H1 (cell line): Measurements from ENCODE around the gene THADA. TPM values are rescaled to one million over a fixed set of nuclear protein-coding genes. Genes with fewer than 3 reads are reported as not detected.

Experiments
- CTCF ChIA-PET: fragments of 300-600 bp; sonication (Branson Sonifier 250); formaldehyde crosslinking; loops from one replicate; lab custom pipeline; 2021; ENCODE audit not compliant: partially characterized antibody; lab: Charles Lee
- POLR2A ChIA-PET: fragments of 300-600 bp; sonication (Branson Sonifier 250); formaldehyde crosslinking; loops from one replicate; lab custom pipeline; 2021; ENCODE audit warnings: inconsistent platforms; ENCODE audit not compliant: partially characterized antibody; lab: Charles Lee
- DNase-seq, 2 experiments: peaks; one replicate each; pipeline versions ENCODE4 v3.0.0 to v3.0.0-alpha.2; 2010 to 2022; ENCODE audit warnings: low spot score in 2 of 2, low read depth in 1 of 2, mixed read lengths in 1 of 2
- FAIRE-seq: peaks from 2 replicates; lab custom pipeline; 2011; peaks lifted over from hg19 to GRCh38; lab: Jason Lieb, UNC
- H2AFZ ChIP-seq: 2 replicates; pipeline ENCODE4 v1.8.1; 2012; ENCODE audit warnings: low read length, inconsistent platforms
- H2AK5ac ChIP-seq: 2 replicates; pipeline ENCODE4 v1.6.1; 2013; ENCODE audit warnings: low read depth, low read length
- H2BK120ac ChIP-seq: replicated peaks from 2 replicates; pipeline ENCODE3; 2013; ENCODE audit warnings: low read depth, low read length, inconsistent platforms
- H2BK12ac ChIP-seq: 2 replicates; pipeline ENCODE4 v1.6.1; 2013; ENCODE audit warnings: low read depth, low read length
- H2BK15ac ChIP-seq: 2 replicates; pipeline ENCODE4 v1.6.1; 2013; ENCODE audit warnings: low read length
- H2BK20ac ChIP-seq: 2 replicates; pipeline ENCODE4 v1.6.1; 2013; ENCODE audit warnings: low read length
- H2BK5ac ChIP-seq: 2 replicates; pipeline ENCODE4 v1.6.1; 2013; ENCODE audit warnings: low read depth, low read length
- H3K14ac ChIP-seq: 2 replicates; pipeline ENCODE4 v1.6.1; 2013; ENCODE audit warnings: inconsistent platforms; ENCODE audit not compliant: insufficient read length
- H3K18ac ChIP-seq: 2 replicates; pipeline ENCODE4 v1.6.1; 2013; ENCODE audit warnings: low read length; ENCODE audit errors: extremely low read depth
- H3K23ac ChIP-seq: 2 replicates; pipeline ENCODE4 v1.6.1; 2013; ENCODE audit warnings: inconsistent platforms; ENCODE audit not compliant: insufficient read length
- H3K23me2 ChIP-seq: 2 replicates; pipeline ENCODE4 v1.6.1; 2013; ENCODE audit warnings: low read depth, low read length
- H3K27ac ChIP-seq: 2 replicates; pipeline ENCODE4 v1.6.1; 2011; ENCODE audit warnings: low read depth, low read length, inconsistent platforms
- H3K27me3 ChIP-seq, 4 experiments: replicated peaks in 1 of 4; 1 replicate in 1 of 4; 2 replicates in 3 of 4; pipeline versions ENCODE4 v1.6.1 to v1.8.1; 2011 to 2013; ENCODE audit warnings: low read length in 3 of 4, mild to moderate bottlenecking in 3 of 4, inconsistent platforms in 2 of 4, mixed read lengths in 2 of 4, moderate library complexity in 1 of 4; ENCODE audit not compliant: control insufficient read depth in 3 of 4, insufficient read depth in 3 of 4; ENCODE audit errors: extremely low read depth in 1 of 4
- H3K36me3 ChIP-seq, 4 experiments: 2 replicates each; pipeline versions ENCODE4 v1.6.1 to v1.8.1; 2011 to 2013; ENCODE audit warnings: mild to moderate bottlenecking in 4 of 4, low read length in 3 of 4, moderate library complexity in 2 of 4, control low read depth in 1 of 4, inconsistent platforms in 1 of 4; ENCODE audit not compliant: insufficient read depth in 4 of 4, control insufficient read depth in 2 of 4
- H3K4ac ChIP-seq: replicated peaks from 2 replicates; pipeline ENCODE3; 2013; ENCODE audit warnings: low read length, low read depth, mixed read lengths, inconsistent platforms; ENCODE audit not compliant: insufficient read length
- H3K4me1 ChIP-seq, 4 experiments: replicated peaks in 1 of 4; 1 replicate in 1 of 4; 2 replicates in 3 of 4; pipeline versions ENCODE4 v1.6.1 to v1.8.1; 2011 to 2013; ENCODE audit warnings: low read length in 3 of 4, inconsistent platforms in 2 of 4, mixed read lengths in 1 of 4; ENCODE audit not compliant: insufficient read depth in 4 of 4, control insufficient read depth in 3 of 4
- H3K4me2 ChIP-seq, 2 experiments: 2 replicates each; pipeline versions ENCODE4 v1.6.1 to v1.8.1; 2011 to 2013; ENCODE audit warnings: low read depth in 2 of 2, low read length in 2 of 2, control low read depth in 1 of 2, inconsistent platforms in 1 of 2, mild to moderate bottlenecking in 1 of 2; ENCODE audit not compliant: insufficient read depth in 1 of 2
- H3K4me3 ChIP-seq, 4 experiments: fragments of 200-600, 300-600 bp in 1 of 4; sonication (generic), shearing (Covaris generic), sonication (Bioruptor Twin) in 1 of 4; 2 replicates each; pipeline versions ENCODE4 v1.5.1 to v1.8.1; 2011 to 2016; ENCODE audit warnings: low read length in 4 of 4, low read depth in 3 of 4, control low read depth in 2 of 4, inconsistent platforms in 2 of 4, mild to moderate bottlenecking in 2 of 4, mixed read lengths in 1 of 4, moderate library complexity in 1 of 4; ENCODE audit not compliant: insufficient read depth in 2 of 4; ENCODE audit errors: extremely low read depth in 1 of 4
- H3K56ac ChIP-seq: replicated peaks from 2 replicates; pipeline ENCODE3; 2013; ENCODE audit warnings: low read depth, mild to moderate bottlenecking, mixed read lengths, low read length, inconsistent platforms; ENCODE audit not compliant: insufficient read length
- H3K79me1 ChIP-seq: 2 replicates; pipeline ENCODE4 v1.6.1; 2013; ENCODE audit warnings: low read depth, low read length, control low read depth
- H3K79me2 ChIP-seq, 2 experiments: 2 replicates each; pipeline versions ENCODE4 v1.6.1 to v1.8.1; 2012 to 2013; ENCODE audit warnings: low read length in 2 of 2, mild to moderate bottlenecking in 2 of 2, inconsistent platforms in 1 of 2; ENCODE audit not compliant: insufficient read depth in 2 of 2, control insufficient read depth in 1 of 2
- H3K9ac ChIP-seq, 4 experiments: replicated peaks in 1 of 4; 1 replicate in 1 of 4; 2 replicates in 3 of 4; pipeline versions ENCODE4 v1.6.1 to v1.8.1; 2011 to 2013; ENCODE audit warnings: low read depth in 3 of 4, low read length in 3 of 4, control low read depth in 2 of 4, mild to moderate bottlenecking in 2 of 4, moderate library complexity in 2 of 4, inconsistent platforms in 1 of 4; ENCODE audit errors: extremely low read depth in 1 of 4
- H3K9me3 ChIP-seq, 2 experiments: 2 replicates each; pipeline versions ENCODE4 v1.6.1 to v1.8.1; 2012 to 2013; ENCODE audit warnings: mild to moderate bottlenecking in 2 of 2, moderate library complexity in 2 of 2, control low read depth in 1 of 2, inconsistent platforms in 1 of 2, low read depth in 1 of 2, low read length in 1 of 2, mixed read lengths in 1 of 2; ENCODE audit not compliant: insufficient read depth in 2 of 2
- H4K20me1 ChIP-seq, 2 experiments: replicated peaks in 1 of 2; 2 replicates each; pipeline versions ENCODE3 to v1.8.1; 2011 to 2013; ENCODE audit warnings: inconsistent platforms in 2 of 2, low read length in 2 of 2, mild to moderate bottlenecking in 1 of 2; ENCODE audit not compliant: insufficient read depth in 2 of 2, control insufficient read depth in 1 of 2
- H4K5ac ChIP-seq: 2 replicates; pipeline ENCODE4 v1.6.1; 2013; ENCODE audit warnings: low read length, low read depth, mixed read lengths, inconsistent platforms; ENCODE audit not compliant: insufficient read length
- H4K8ac ChIP-seq: 2 replicates; pipeline ENCODE4 v1.8.0; 2013; ENCODE audit warnings: mild to moderate bottlenecking, moderate library complexity, low read length, inconsistent platforms; ENCODE audit not compliant: insufficient read depth; ENCODE audit errors: extremely low read depth
- H4K91ac ChIP-seq: replicated peaks from 2 replicates; pipeline ENCODE3; 2013; ENCODE audit warnings: low read length, mixed read lengths, inconsistent platforms; ENCODE audit not compliant: insufficient read length
- BRCA1 ChIP-seq: IDR thresholded peaks from 2 replicates; pipeline ENCODE4 v1.6.1; 2012; ENCODE audit warnings: low read depth, low read length, improper control_type of control experiment
- CTBP2 ChIP-seq: IDR thresholded peaks from 2 replicates; pipeline ENCODE4 v1.7.0; 2011; ENCODE audit warnings: borderline replicate concordance, mild to moderate bottlenecking, moderate library complexity, mixed read lengths, low read length; ENCODE audit not compliant: insufficient read depth, insufficient read length
- FOSL1 ChIP-seq: IDR thresholded peaks from 2 replicates; pipeline ENCODE4 v1.6.1; 2011; ENCODE audit warnings: mild to moderate bottlenecking, low read depth, low read length, moderate library complexity; ENCODE audit not compliant: insufficient read depth
- JUN ChIP-seq: IDR thresholded peaks from 2 replicates; pipeline ENCODE4 v1.6.1; 2011; ENCODE audit warnings: low read depth, mild to moderate bottlenecking, improper control_type of control experiment, low read length
- NANOG ChIP-seq: IDR thresholded peaks from 2 replicates; pipeline ENCODE4 v1.6.1; 2011; ENCODE audit warnings: low read length, low read depth, mild to moderate bottlenecking, inconsistent platforms; ENCODE audit not compliant: insufficient read depth, poor library complexity, severe bottlenecking
- SRF ChIP-seq: IDR thresholded peaks from 2 replicates; pipeline ENCODE4 v1.6.1; 2011; ENCODE audit warnings: mild to moderate bottlenecking, low read depth, low read length, moderate library complexity
- WGBS, 2 experiments: shearing (Covaris generic) in 1 of 2; methylation state at CpG; one replicate each; pipeline versions ENCODE4 v1.1.6 to v1.1.7; 2013 to 2015; ENCODE audit warnings: low lambda C conversion rate in 2 of 2, mixed read lengths in 2 of 2, inconsistent platforms in 1 of 2, low coverage in 1 of 2, missing lambda C conversion rate in 1 of 2; ENCODE audit not compliant: insufficient replicate concordance in 2 of 2, insufficient coverage in 1 of 2, insufficient read length in 1 of 2; ENCODE audit errors: extremely low coverage in 1 of 2, missing lambda C conversion rate in 1 of 2; 5-methylcytosine and 5-hydroxymethylcytosine counted together
- polyA plus RNA-seq, 7 experiments: library from polyadenylated mRNA; depleted of rRNA in 3 of 7; stranded (reverse) in 5 of 7; unstranded in 2 of 7; fragments of >200 nt in 5 of 7; fragments of 200-250 nt in 2 of 7; gene quantifications; 1 replicate in 5 of 7; 2 replicates in 1 of 7; 4 replicates in 1 of 7; pipeline versions ENCODE4 v1.2.1 to v1.2.3, GENCODE V29; 2011 to 2013; ENCODE audit warnings: missing spikeins in 2 of 7, mixed read lengths in 2 of 7
- total RNA-seq: library from RNA; stranded (reverse); fragmentation: NEBNext Ultra II Directional; extraction: Animal tissue kit (Norgen Biotek cat#: 25700); gene quantifications from 2 replicates; pipeline ENCODE4 v1.2.1, GENCODE V29; 2021

The THADA gene
- total and polyA plus RNA-seq, 2 of the 8 experiments (the other 6 are each of a cell fraction or from before 2014, with no cell fraction given), result 22.4 to 26.8 TPM

- Histone ChIP-seq H4K5ac (no peak overlapping the region), H2AK5ac (no peak overlapping the region), H3K14ac (no peak overlapping the region), H3K56ac (no peak overlapping the region), H4K20me1 (no peaks in the 10 kb centered on the region), H2BK5ac (no peak overlapping the region), H3K23me2 (no peaks in the 10 kb centered on the region), H3K36me3 (no peaks in the 10 kb centered on the region), H3K4me1 (peaks cover 0 to 5% (median 2%) of the 10 kb centered on the region in 4 experiments; a peak in 2 of 7 replicates), H2BK20ac (no peak overlapping the region)
- POLR2A ChIA-PET, result interaction anchor here (1.4 kb wide), 1 partner anchor 15 kb away, joined by 3 read pairs; the partner anchor contains the start of gene THADA
- DNase-seq, result no peak
- TF ChIP-seq BRCA1 (no peak), JUN (no peak), SRF (no peak), FOSL1 (no peak), NANOG (no peak), CTBP2 (no peak)
- TF ChIP-seq, all 59 proteins: peak for 0
- CTCF ChIA-PET, result interaction anchor here (0.7 to 5.6 kb wide), 19 partner anchors 10 to 397 kb away, joined by 3 to 46 read pairs (median 4); partner anchors contain the start of genes DYNC2LI1 and THADA
- Histone ChIP-seq H3K27ac (no peak overlapping the region), H2BK15ac (no peak overlapping the region), H3K9ac (no peak overlapping the region), H2BK12ac (no peak overlapping the region), H3K4me2 (no peak overlapping the region), H3K27me3 (no peaks in the 10 kb centered on the region), H3K18ac (no peak overlapping the region), H3K9me3 (no peaks in the 10 kb centered on the region), H3K23ac (no peak overlapping the region), H3K79me1 (no peaks in the 10 kb centered on the region), H3K79me2 (no peaks in the 10 kb centered on the region), H4K91ac (no peak overlapping the region), H4K8ac (no peak overlapping the region), H2BK120ac (no peak overlapping the region), H2AFZ (no peak overlapping the region), H3K4ac (no peak overlapping the region), H3K4me3 (no peak overlapping the region)
- 90% methylated on average over 4 of the region's 4 CpGs; no CpG with 5 or more reads in 1 of the 2 experiments for WGBS, 2 experiments
- no peak for FAIRE-seq
Measured at GRCh38 chr2:43610361-43610760, 14.5 kb upstream of the THADA start.
